ENCODE results near the gene WNT3A.
"Not testable (repeated sequence)": the region's sequence is repeated elsewhere in the genome, so short reads cannot be mapped to it uniquely, and the experiment has no call there.

The WNT3A gene

GRCh38 chr1:228011721-228012311 lies 5.0 kb downstream of the WNT3A start:
- DNase-seq (ENCODE audit: low read depth): no peak

DNA sequence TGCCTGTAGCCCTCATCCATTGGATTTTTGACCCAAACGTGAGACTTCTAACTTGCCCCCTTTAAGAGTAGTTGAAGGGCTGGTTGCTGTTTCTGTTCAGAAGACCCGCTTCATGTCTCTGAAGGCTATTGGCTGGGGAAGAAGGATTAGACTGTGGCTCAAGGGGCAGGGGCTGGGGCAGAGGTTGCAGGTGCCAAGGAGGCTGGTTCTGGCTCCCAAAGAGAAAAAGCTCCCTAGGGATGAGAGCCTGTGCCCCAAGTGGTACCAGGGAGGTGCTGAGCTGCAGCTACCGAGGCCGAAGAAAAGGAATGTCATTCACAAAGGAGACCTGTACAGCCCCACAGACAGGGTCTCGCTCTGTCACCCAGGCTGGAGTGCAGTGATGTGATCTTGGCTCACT lies 5.8 kb downstream of the WNT3A start:
- no peak for DNase-seq (ENCODE audit: low read depth)

- no peak for DNase-seq (ENCODE audit: low read depth)
Observed at GRCh38 chr1:228013131-228013934, 6.5 kb downstream of the WNT3A start.

GRCh38 chr1:228013935-228014930 lies 7.4 kb downstream of the WNT3A start:
- no peak for DNase-seq (ENCODE audit: low read depth)

DNA sequence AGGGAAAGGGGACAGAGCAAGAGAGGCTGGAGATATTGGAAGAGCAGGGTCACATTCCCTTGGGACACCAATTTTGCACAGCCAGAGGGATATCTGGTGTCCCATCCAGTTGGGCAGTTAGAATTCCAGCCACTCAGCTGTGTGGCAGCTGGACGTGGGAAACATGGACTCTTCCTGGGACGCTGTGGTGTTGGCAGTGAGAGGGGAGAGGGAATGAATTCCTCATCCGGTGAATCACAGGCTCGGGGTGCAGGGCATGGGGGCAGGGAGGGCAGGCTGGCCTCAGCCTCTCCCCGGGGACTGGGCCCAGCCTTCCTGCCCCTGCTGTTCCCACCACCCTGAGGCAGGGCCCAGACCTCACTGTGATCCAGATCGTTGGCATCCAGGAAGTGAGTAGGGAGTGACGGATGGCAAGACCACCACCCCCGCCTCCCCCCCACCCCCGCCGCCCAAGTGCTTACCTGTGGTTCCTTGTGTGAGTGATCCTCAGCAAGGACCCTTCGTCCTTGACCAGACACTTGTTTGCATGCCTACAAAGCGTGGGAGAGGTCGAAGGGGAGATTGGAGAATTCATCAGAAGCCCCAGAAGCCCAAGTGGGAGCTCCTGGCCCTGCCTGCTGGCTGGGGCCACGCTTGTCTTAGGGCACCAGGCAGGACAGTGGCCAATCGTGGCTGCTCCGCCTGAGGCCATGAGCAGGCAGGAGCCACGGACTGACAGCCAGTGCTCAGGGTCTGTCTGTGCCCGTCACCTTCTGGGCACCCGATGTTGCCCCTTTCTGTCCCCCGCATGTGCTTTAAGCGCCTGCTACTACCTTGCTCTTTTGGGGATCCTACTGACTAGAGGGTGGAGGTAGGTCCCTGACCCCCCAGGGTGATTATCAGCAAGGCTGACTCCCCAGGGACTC lies 8.7 kb downstream of the WNT3A start:
- no peak for DNase-seq (ENCODE audit: low read depth)

DNA sequence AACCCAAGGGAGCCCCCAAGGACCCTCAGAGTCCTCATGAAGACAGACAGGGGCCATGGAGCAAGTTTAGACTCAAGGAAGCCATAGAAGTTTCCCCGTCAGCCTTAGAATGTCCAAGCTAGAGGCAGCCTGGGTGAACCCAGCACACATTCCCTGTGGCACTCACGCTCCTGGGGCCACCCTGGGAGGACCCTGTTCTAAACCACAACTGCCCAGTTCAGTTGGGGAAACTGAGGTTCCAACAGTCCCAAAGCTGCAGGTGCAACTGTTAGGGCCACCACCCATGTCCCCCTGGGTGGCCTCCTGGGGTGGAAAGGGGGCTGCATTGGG lies 9.3 kb downstream of the WNT3A start:
- no peak for DNase-seq (ENCODE audit: low read depth)

- no peak for DNase-seq (ENCODE audit: low read depth)
Observed at GRCh38 chr1:228016653-228017355, 10.0 kb downstream of the WNT3A start.

GRCh38 chr1:228017356-228018124 lies 10.7 kb downstream of the WNT3A start:
- DNase-seq (ENCODE audit: low read depth): no peak

DNA sequence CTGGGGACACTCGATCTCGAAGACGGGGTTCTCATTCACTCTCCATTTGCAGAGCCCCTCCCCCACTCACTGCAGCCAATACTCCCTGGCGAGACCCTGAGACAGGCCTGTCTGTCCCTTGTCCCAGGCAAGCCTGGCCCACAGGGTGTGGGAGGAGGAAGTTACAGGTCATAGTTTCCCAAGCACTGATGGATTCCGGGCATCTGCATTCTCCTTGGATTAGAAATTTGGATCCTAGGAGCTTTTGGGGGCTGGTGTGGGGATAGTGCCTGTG lies 11.3 kb downstream of the WNT3A start:
- no peak for DNase-seq (ENCODE audit: low read depth)

- no peak for DNase-seq (ENCODE audit: low read depth)
Observed at GRCh38 chr1:228018961-228019721, 12.3 kb downstream of the WNT3A start.

DNA sequence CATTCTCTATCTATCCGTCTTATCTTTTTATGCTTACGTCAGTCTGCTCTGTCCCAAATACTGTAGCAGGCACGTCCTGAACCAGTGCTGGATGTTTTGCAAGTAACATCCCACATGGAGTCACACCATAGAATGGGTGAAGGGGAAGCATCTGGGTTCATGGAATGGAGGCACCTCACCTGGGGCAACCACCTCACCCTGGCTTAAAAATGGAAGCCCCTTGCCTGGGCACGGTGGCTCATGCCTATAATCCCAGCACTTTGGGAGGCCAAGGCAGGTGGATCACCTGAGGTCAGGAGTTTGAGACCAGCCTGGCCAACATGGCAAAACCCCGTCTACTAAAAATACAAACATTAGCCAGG lies 12.9 kb downstream of the WNT3A start:
- not testable (repeated sequence) for DNase-seq (ENCODE audit: low read depth)

DNA sequence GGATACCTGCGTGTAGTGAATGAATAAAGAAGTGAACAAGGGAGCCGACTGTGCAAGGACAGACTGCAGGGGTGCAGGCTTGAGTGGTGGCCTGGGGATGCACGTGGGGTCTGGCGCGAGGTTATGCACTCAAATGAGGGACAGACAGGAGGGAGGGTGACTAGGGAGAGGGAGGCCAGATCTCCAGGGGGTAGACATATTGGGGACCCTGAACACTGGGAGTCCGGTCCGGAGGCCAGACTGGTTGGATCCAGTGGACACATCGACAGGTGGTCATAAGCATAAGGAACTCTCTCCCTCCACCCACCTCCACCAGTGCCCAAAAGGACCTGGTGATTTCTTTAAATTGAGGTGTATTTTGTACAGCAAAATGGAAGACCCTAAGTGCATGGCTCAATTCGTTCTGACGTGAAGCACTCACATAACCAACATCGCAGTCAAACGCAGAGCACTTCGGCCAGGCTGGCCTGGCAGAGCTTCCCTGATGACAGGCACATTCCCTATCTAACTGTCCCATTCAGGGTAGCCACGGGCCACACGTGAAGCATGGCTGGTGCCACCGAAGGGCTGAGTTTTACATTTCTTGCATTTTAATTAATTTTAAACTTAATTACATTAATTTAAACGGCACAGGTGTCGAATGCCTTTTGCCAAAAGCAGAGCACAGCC lies 14.0 kb downstream of the WNT3A start:
- no peak for DNase-seq (ENCODE audit: low read depth)

DNA sequence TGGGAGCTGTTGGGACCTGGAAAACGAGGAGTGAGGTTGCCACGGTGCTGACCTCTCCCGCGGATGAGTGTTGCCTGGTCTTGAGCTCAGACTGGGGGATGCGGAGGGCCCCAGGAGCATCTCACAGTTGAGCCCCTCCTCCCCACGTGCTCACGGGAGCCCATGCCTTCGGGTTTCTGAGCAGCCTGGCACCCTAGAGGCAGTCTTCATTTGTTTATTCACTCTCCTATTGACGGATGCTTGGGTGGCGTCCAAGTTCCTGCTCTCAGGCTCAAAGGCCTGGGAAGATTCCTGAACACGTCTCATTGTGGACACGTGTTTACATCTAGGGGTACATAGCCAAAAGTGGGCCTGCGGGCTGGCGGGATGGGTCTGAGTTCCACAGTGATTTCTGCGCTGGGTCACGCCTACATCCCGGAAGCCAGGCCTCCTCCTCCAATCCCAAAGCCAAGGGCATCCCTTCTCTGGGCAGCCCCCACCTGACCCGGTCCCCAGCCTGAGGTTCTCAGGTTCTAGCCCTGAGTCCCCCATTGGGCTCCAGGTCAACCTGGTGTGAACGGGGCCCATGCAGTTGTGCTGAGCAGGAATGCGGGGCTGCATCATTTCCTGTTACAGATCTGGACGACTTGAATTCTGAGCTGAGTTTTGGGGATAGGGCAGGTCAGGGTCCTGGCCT lies 14.7 kb downstream of the WNT3A start:
- DNase-seq (ENCODE audit: low read depth): no peak

- DNase-seq (ENCODE audit: low read depth): no peak
Observed at GRCh38 chr1:228022571-228023293, 15.9 kb downstream of the WNT3A start.

- DNase-seq (ENCODE audit: low read depth): no peak
Observed at GRCh38 chr1:228023294-228023639, 16.5 kb downstream of the WNT3A start.

GRCh38 chr1:228029281-228029680 lies 22.5 kb downstream of the WNT3A start:
- no peak for DNase-seq (ENCODE audit: low read depth)

DNA sequence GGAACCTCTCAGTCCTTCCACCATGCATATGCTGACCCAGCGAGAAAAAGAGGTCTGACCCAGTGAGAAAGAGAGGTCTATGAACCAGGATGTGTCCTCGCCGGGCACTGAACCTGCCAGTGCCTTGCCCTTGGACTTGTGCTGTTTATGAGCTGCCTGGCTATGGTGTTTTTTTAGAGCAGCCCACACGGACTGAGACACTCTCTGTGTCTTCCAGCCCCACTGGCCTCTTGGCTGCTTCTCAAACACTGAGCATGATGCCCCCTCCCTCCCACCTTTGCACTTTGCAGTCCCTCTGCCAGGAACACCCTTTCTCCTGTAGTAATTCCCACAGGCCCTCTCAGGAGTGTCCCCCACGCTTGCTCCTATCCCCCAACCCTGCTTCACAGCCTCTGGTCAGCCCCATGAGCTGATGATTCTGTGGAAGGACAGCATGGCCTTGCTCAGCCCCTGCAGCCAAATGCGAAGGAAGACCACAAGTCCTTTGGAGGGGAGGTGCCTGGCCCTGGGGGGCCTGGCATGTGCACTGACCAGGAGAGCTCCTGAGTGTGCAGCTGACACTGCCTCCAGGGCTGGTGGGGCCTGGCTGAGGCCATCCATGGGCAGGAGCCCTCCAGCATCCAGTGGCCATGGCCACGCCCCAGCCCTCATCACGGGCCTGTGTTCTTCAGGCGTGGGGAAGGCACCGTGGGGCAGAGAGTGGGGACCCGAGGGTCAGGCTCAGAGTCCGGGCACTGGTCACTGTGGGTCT lies 23.8 kb downstream of the WNT3A start:
- no peak for DNase-seq (ENCODE audit: low read depth)
